BLaER1 treated with 17β-estradiol and CSF1 and Interleukin-3, amounts not matched to agents 10 nM and 100 nM (cell line): ENCODE data around the gene TMEFF2.

Experiments used
- H3K27ac ChIP-seq, 11 experiments: shearing (Covaris generic); formaldehyde crosslinking; 2 replicates each; pipeline ENCODE4 v1.8.1; 2022
- H3K27me3 ChIP-seq, 11 experiments: shearing (Covaris generic); formaldehyde crosslinking; 2 replicates each; pipeline ENCODE4 v1.8.1; 2022
- H3K36me3 ChIP-seq, 11 experiments: shearing (Covaris generic); formaldehyde crosslinking; 2 replicates each; pipeline ENCODE4 v1.8.1; 2022
- H3K4me1 ChIP-seq, 10 experiments: shearing (Covaris generic); formaldehyde crosslinking; 2 replicates each; pipeline ENCODE4 v1.8.1; 2022
- H3K4me2 ChIP-seq, 11 experiments: shearing (Covaris generic); formaldehyde crosslinking; 2 replicates each; pipeline ENCODE4 v1.8.1; 2022
- H3K4me3 ChIP-seq, 10 experiments: shearing (Covaris generic); formaldehyde crosslinking; 2 replicates each; pipeline ENCODE4 v1.8.1; 2022
- H3K9ac ChIP-seq, 11 experiments: shearing (Covaris generic); formaldehyde crosslinking; 2 replicates each; pipeline ENCODE4 v1.8.1; 2022
- H3K9me3 ChIP-seq, 11 experiments: shearing (Covaris generic); formaldehyde crosslinking; replicated peaks in 1 of 11; 2 replicates each; pipeline ENCODE4 v1.8.1; 2022
- H4K20me1 ChIP-seq, 11 experiments: shearing (Covaris generic); formaldehyde crosslinking; 2 replicates each; pipeline ENCODE4 v1.8.1; 2022
- Cebpa-rat ChIP-seq, 11 experiments: shearing (Covaris generic); IDR thresholded peaks; 2 replicates each; pipeline ENCODE4 v1.8.1; 2022

TMEFF2 gene

DNA sequence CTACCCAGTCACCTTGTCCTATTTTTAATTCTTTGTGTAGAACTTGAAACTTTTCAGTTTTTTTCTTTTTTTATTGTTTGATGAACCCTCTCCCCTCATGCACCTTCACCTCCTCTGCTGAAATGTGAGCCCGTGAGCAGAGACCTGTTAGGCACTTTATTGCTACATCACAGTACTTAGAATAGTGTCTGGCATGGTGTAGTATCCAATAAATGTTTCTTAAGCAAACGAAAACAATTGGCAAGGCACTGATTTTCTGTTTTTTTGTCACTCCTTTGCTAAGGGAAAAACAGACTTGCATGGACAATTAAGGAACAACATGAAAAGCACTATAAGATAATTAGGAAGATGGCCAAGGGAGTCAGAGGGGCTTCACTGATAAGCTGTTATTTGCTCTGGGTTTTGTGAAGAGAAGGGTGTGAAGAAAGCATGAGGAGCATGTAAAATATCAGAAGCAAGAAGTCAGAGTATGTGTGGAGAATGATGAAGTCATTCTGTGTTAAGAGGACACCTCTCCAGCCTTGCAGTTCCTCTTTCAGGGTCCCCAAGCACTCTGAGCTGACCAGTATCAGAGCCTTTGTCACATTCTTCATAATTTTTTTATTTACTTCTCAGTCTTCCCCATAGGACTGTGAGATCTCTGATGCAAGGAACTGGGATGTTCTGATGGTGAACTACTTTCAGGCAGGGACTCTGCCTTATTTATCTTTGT is 248.1 kb downstream of the TMEFF2 start:
- Histone ChIP-seq H3K9ac (no peak overlapping the region), H3K36me3 (no peaks in the 10 kb centered on the region), H3K4me3 (no peak overlapping the region), H3K4me2 (no peak overlapping the region), H3K9me3 (no peaks in the 10 kb centered on the region), H3K27me3 (no peaks in the 10 kb centered on the region), H3K27ac (no peak overlapping the region), H4K20me1 (no peaks in the 10 kb centered on the region), H3K4me1 (peaks cover 0 to 4% (median 0%) of the 10 kb centered on the region in 10 experiments; a peak in 1 of 20 replicates)
- TF ChIP-seq Cebpa-rat (IDR thresholded peaks at IDR 0.05), result no peak

DNA sequence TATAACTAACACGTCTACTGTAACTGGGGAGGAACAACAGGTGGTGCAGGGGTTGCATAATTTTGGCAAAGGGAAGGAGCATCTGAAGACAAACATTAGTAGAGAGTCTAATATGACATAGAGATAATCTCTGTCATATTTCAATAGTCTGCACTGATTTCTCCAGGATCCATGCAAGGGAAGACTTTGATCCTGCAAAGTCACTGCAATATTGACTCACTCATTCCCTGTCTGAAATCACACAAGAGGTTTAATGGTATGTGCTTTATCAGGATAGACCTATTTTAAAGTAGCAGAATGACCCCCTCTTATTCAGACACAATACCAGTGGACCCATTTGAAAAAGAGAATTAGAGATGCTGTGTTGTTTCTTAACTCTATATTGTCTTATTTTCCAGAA is 249.1 kb downstream of the TMEFF2 start:
- Histone ChIP-seq H3K27ac (no peak overlapping the region), H4K20me1 (no peaks in the 10 kb centered on the region), H3K27me3 (no peaks in the 10 kb centered on the region), H3K4me1 (peaks cover 0 to 4% (median 0%) of the 10 kb centered on the region in 10 experiments; a peak in 1 of 20 replicates), H3K9ac (no peak overlapping the region), H3K4me2 (no peak overlapping the region), H3K9me3 (no peaks in the 10 kb centered on the region), H3K4me3 (no peak overlapping the region), H3K36me3 (no peaks in the 10 kb centered on the region)
- no peak for TF ChIP-seq Cebpa-rat (IDR thresholded peaks at IDR 0.05)

DNA sequence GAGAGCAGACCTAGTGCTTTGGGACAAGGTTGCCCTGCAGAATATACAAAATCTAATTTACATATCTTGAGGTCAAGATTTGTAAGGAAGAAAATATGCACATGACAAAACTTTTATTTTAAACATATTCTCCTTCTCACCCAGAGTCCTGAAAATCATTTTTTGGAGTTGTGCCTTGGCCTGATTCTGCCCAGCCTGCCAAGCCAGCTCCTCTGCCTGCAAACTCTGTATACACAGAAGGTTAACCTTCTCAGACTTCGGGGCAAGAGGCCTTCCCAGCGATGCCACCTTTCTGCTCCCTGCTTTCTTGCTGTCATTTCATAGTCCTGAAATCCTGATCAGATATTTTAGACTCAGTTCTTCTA is 252.0 kb downstream of the TMEFF2 start:
- H3K4me3 ChIP-seq, result no peak overlapping the region
- H3K27me3 ChIP-seq, result no peaks in the 10 kb centered on the region
- H3K4me1 ChIP-seq, result no peaks in the 10 kb centered on the region
- no peaks in the 10 kb centered on the region for H4K20me1 ChIP-seq
- H3K36me3 ChIP-seq, result no peaks in the 10 kb centered on the region
- H3K27ac ChIP-seq, result no peak overlapping the region
- TF ChIP-seq Cebpa-rat (IDR thresholded peaks at IDR 0.05), result no peak
- no peaks in the 10 kb centered on the region for H3K9me3 ChIP-seq
- no peak overlapping the region for H3K4me2 ChIP-seq
- no peak overlapping the region for H3K9ac ChIP-seq

DNA sequence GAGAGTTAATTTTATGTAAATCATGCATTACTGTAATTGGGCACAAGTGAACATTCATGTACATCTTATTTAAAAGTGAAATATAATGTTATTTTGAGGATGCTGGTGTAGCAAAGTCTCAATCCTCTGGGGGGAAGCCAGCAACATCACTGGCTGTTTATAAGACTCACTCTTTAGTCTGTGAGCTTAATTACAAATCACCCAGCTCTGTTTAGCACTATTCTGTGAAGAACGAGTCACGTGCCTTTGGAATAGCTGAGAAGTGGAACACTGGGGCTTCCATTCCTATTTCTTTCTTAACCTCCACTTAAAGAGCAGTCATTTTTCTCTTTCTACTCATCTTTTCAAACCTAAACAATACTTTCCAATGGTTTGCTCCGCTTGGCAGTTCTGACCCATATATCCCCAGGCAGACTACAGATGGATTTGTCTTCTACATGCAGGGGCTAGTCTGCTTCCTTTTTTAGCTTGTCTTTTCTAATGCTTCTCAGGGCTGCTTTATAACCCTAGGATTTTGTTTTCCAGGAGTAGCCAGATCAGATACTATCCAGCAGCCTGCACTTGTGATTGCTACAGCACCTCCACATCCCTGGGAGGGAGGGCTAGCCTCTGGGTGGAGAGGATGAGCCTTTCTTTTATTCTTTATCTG is 252.5 kb downstream of the TMEFF2 start:
- H3K27me3 ChIP-seq, result no peaks in the 10 kb centered on the region
- TF ChIP-seq Cebpa-rat (IDR thresholded peaks at IDR 0.05), result no peak
- H3K9ac ChIP-seq, result no peak overlapping the region

DNA sequence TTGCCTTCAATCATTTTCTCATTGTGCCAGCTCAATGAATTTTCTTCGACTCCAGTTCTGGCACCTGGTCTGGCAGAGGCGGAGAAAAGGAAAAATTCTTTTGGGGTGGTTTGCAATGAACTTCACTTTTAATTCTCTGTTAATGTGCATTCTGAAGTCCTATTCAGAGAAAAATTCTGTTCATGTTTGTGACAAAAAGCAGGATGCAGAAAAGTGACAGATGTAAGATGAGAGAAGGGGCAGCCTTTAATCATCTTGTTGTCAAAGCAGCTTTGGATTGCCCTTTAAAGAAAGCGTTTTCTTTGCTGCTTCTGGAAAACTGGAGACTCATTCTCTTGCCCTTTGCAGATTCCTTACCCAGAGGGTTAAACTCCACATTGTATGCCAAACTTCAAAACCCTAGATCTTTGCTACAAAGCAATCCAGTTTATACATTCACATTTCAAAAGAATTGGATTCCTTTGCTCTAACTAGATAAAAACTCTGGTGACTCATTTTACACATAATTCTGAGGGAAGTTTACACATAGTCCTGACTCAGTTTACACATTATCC is 253.3 kb downstream of the TMEFF2 start:
- no peak for TF ChIP-seq Cebpa-rat (IDR thresholded peaks at IDR 0.05)
- no peaks in the 10 kb centered on the region for H3K36me3 ChIP-seq

More for the DNA sequence above, 252.5 kb downstream of the TMEFF2 start:
- H3K36me3 ChIP-seq, result no peaks in the 10 kb centered on the region
- H3K4me3 ChIP-seq, result no peak overlapping the region
- H3K4me1 ChIP-seq, result no peaks in the 10 kb centered on the region
- H3K27ac ChIP-seq, result no peak overlapping the region
- no peaks in the 10 kb centered on the region for H4K20me1 ChIP-seq
- H3K4me2 ChIP-seq, result no peak overlapping the region
- no peaks in the 10 kb centered on the region for H3K9me3 ChIP-seq

DNA sequence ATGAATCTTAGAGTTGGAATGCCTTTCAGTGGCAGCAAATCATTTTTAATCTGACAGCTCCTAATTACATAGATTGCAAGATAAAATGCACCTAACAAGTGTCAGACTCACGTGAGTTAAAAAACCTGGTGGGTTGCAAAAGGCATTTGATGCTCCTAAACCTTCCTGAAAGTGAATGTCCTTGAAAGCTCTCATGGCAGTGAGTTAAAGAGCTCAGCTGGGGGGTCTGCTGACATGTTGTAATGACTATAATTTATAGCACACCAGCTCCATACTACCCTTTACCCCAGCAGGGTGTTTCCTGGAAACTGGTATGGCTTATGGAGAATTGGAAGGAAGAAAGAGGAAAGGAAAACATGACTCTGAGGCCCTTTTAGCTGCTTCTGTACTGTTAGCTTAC is 256.0 kb downstream of the TMEFF2 start:
- Histone ChIP-seq H3K4me2 (no peak overlapping the region), H3K27ac (no peak overlapping the region), H3K36me3 (no peaks in the 10 kb centered on the region), H3K9ac (no peak overlapping the region), H3K4me1 (peaks cover 0 to 13% (median 3%) of the 10 kb centered on the region in 10 experiments; a peak in 10 of 20 replicates), H3K9me3 (no peaks in the 10 kb centered on the region), H3K4me3 (no peak overlapping the region), H4K20me1 (no peaks in the 10 kb centered on the region), H3K27me3 (no peaks in the 10 kb centered on the region)
- TF ChIP-seq Cebpa-rat (IDR thresholded peaks at IDR 0.05), result no peak

More for the DNA sequence above, 253.3 kb downstream of the TMEFF2 start:
- Histone ChIP-seq H3K9ac (no peak overlapping the region), H3K9me3 (no peaks in the 10 kb centered on the region), H3K4me1 (no peaks in the 10 kb centered on the region), H4K20me1 (no peaks in the 10 kb centered on the region), H3K4me3 (no peak overlapping the region), H3K4me2 (no peak overlapping the region), H3K27ac (no peak overlapping the region), H3K27me3 (no peaks in the 10 kb centered on the region)

DNA sequence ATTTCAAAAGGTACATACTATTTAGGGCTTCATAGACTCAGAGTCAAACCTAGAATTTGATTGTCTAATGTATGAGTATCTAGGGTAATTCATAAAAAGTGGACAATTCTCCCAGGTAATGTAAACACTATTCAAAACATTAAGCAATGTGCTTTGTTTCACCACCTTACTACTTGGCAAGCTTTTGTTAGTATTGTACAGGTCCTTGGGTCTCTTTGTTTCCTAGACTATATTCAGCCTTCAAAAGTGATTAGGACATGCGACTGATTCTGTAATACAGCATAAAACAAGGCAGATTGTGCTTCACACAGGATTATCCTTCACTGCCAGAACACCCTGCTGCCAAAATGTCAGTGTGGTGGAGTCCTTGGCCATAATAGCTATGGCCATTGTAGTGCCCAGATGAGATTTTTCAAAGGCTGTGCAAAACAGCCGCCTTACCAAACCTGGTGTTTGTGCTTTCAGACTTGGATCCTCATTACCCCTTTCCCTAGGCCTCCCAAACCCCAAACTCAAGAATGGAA is 257.8 kb downstream of the TMEFF2 start:
- no peaks in the 10 kb centered on the region for H3K9me3 ChIP-seq
- no peak overlapping the region for H3K27ac ChIP-seq
- no peak overlapping the region for H3K9ac ChIP-seq
- no peak for TF ChIP-seq Cebpa-rat (IDR thresholded peaks at IDR 0.05)
- no peaks in the 10 kb centered on the region for H3K27me3 ChIP-seq
- H3K4me3 ChIP-seq, result no peak overlapping the region
- no peaks in the 10 kb centered on the region for H3K36me3 ChIP-seq
- peaks cover 0 to 25% (median 14%) of the 10 kb centered on the region in 10 experiments; a peak in 11 of 20 replicates for H3K4me1 ChIP-seq
- no peaks in the 10 kb centered on the region for H4K20me1 ChIP-seq
- H3K4me2 ChIP-seq, result no peak overlapping the region

DNA sequence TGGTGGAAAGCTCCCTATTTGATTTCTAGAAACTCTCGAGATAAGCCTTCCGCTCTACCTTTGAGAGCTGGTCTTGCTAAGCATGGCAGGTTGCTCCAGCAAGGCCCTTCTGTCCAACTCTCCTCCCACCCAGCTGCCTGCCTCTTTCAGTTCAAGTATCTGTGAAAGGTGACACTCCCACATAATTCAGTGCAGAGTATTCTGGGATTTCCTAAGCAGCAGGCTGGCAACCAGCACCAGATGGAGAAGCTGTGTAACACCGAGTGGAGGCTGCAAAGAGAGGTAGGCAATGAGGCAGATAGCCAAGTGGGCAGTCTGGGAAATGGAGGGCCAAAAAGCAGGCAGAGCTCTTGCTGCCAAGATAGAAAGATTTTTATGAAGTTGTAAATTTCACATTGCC is 259.5 kb downstream of the TMEFF2 start:
- no peak for TF ChIP-seq Cebpa-rat (IDR thresholded peaks at IDR 0.05)
- Histone ChIP-seq H3K4me3 (no peak overlapping the region), H3K36me3 (no peaks in the 10 kb centered on the region), H3K4me2 (no peak overlapping the region; a peak in 3 of 22 replicates), H3K9me3 (no peaks in the 10 kb centered on the region), H3K27me3 (no peaks in the 10 kb centered on the region), H3K27ac (no peak overlapping the region), H3K4me1 (peaks cover 0 to 26% (median 14%) of the 10 kb centered on the region in 10 experiments; a peak in 11 of 20 replicates), H4K20me1 (no peaks in the 10 kb centered on the region), H3K9ac (no peak overlapping the region)

DNA sequence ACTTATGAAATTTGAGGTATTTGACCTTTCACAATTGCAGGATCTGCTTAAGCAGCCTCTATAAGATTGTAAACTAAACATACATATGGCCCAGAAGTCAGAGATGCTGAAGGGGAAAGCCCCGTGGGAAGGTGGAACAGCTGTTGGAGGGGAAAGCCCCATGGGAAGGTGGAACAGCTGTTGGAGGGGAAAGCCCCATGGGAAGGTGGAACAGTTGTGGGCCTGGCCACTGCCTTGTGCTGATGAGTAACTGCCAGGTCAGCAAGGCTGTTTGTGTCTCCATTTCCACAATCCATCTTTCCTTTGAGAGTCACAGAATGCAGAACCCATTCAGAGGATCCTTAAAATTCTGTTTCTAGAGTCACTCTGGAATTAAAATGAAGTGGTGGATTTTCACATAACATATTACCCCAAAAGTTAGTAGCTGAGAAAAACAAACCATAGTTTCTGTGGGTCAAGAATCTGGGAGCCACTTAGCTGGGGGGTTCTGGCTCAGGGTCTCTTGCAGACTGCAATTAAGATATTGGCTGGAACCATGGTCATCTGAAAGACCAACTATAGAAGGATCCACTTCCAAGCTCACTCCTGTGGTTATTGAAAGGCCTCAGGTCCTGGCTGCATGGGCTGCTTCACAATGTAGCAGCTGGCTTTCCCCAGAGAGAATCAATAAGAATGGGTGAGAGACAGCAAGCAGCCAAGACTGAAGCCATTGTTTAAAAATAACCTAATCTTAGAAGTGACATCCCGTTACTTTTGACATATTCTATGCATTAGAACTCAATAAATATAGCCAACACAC is 261.2 kb downstream of the TMEFF2 start:
- H3K27ac ChIP-seq, result no peak overlapping the region
- no peak for TF ChIP-seq Cebpa-rat (IDR thresholded peaks at IDR 0.05)
- no peaks in the 10 kb centered on the region for H4K20me1 ChIP-seq
- no peaks in the 10 kb centered on the region for H3K27me3 ChIP-seq
- H3K4me1 ChIP-seq, result peaks cover 0 to 26% (median 14%) of the 10 kb centered on the region in 10 experiments; a peak in 11 of 20 replicates
- no peak overlapping the region for H3K9ac ChIP-seq
- no peak overlapping the region for H3K4me3 ChIP-seq
- H3K9me3 ChIP-seq, result no peaks in the 10 kb centered on the region
- peak overlapping the region in 7 of 11 experiments; percentile 29 to 72 (median 47); a peak in 13 of 22 replicates for H3K4me2 ChIP-seq
- H3K36me3 ChIP-seq, result no peaks in the 10 kb centered on the region
